HFF-Myc (cell line): Measurements from ENCODE around the gene DLG2.
"Not testable (repeated sequence)": the region's sequence is repeated elsewhere in the genome, so short reads cannot be mapped to it uniquely, and the experiment has no call there.

Source experiments
- DNase-seq: peaks from one replicate; pipeline ENCODE4 v3.0.0-alpha.2; 2011; ENCODE audit warnings: low read depth; ENCODE audit errors: extremely low read depth
- H3K4me3 ChIP-seq: replicated peaks from 2 replicates; pipeline ENCODE4 v1.5.1; 2011; ENCODE audit warnings: low read depth, mild to moderate bottlenecking, control low read depth, low read length
- CTCF ChIP-seq: IDR thresholded peaks from 2 replicates; pipeline ENCODE4 v1.5.1; 2012; ENCODE audit warnings: mild to moderate bottlenecking, low read depth, low read length, control low read depth; ENCODE audit errors: missing control alignments

Gene DLG2

GRCh38 chr11:85115798-85116197, 511.3 kb downstream of the DLG2 start:
- TF ChIP-seq CTCF: no peak
- H3K4me3 ChIP-seq: no peak overlapping the region
- DNase-seq: no peak

DNA sequence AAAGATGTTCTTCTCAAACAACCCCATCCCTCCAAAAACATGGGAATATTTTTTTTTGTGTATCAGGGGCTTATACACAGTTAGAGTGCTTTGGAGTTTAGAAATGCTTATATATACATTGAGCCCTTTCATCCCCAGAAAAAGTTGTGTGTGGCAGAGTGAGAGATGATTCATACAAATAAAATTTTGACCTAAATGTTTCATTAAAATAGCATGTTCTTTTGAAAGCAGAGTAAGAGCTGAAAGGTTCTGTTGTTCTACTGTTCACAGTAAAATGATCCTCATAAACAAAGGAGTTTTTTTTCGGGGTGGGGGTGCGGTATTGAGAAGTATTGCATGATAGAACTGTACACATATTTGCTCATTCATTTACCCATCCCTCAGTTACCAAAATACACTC, 512.4 kb downstream of the DLG2 start:
- no peak for DNase-seq
- TF ChIP-seq CTCF: no peak
- no peak overlapping the region for H3K4me3 ChIP-seq

DNA sequence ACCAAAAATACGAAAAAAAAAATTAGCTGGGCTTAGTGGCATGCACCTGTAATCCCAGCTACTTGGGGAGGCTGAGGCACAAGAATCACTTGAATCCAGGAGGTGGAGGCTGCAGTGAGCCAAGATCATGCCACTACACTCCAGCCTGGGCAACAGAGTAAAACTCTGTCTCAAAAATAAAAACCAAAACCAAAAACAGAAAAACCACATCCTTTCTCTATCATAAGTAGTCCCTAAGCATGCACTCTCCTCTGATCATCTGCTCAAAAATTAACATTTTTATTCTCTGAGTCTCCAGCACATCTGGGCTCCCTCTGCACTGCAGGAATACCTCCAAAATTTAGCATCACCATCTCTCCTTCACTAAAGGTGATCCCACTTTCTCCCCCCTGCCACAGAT, 516.9 kb downstream of the DLG2 start:
- H3K4me3 ChIP-seq, DNase-seq: not testable (repeated sequence)

DNA sequence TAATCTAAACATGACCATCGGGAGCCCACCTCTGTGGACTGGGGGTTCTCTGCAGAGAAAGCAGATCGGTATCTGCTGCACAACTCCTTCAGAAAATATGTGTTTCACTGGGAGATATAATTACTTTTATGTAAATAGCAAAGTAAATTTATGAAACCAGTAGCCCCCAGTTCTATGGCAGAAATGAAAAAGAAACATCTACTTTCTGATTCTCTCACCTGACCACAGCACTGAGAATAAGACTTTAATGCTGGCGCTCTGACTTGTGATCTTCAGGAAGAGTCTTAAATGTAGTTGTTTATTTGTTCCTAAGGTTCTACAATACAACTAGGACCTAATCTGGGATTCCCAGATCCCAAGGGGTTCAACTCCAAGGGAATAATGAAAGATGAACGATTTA, 518.0 kb downstream of the DLG2 start:
- no peak overlapping the region for H3K4me3 ChIP-seq
- no peak for TF ChIP-seq CTCF
- DNase-seq: no peak

GRCh38 chr11:85105868-85106267, 521.3 kb downstream of the DLG2 start:
- H3K4me3 ChIP-seq: no peak overlapping the region
- DNase-seq: no peak
- TF ChIP-seq CTCF: no peak

DNA sequence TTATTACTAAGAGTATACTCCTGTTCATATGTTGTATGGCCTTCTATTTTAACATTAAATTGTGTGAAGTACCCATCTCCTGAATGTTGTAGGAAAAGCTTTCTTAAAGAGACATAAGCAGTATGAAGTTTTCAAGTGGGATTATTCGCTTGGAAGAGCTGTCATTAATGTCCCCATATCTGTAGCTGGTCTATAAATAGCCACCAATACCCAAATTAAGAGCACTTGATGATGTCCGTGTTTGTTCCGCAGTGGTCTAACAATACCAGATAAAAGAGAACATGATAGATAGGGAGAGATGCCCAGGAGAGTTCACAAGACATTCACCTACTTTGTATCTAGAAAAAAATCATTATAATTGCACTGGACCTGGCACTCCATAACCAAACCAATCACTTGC, 527.6 kb downstream of the DLG2 start:
- no peak for TF ChIP-seq CTCF
- no peak for DNase-seq
- H3K4me3 ChIP-seq: no peak overlapping the region

DNA sequence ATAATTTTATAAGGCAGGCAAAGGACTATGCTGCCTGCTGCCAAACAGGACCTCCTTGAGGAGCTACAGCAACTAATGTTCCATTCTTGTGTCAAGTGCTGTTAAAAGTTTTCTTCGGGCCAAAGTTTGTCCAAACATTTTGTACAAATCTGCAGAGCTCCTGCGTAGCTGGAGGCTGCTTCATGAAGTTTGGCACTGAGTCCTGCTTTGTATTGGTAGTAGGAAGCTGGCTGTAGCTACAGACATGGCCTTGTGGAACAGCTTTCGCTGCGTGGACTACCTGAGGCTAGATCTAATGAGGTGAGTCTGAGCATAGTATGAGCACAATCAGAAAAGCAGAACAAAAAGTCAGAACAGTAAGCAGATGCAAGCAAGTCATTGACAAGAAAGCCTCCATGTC, 528.1 kb downstream of the DLG2 start:
- no peak for DNase-seq
- TF ChIP-seq CTCF: no peak
- no peak overlapping the region for H3K4me3 ChIP-seq
